Embryonic facial prominence (tissue), 1 donor: ENCODE measurements around the gene IRF2BP1.

ENCODE experiments used
- DNase-seq: peaks from one replicate; pipeline ENCODE4 v3.0.0-alpha.2; 2016; ENCODE audit errors: extremely low spot score

Gene IRF2BP1

GRCh38 chr19:45885556-45886426 lies at the start of gene IRF2BP1:
Gene IRF2BP1 (minus strand): TSS chr19:45886141. CDS start chr19:45885774, 367 bp downstream.
- DNase-seq: peak; percentile 92

- no peak for DNase-seq
Observed at GRCh38 chr19:45935267-45935666, 49.3 kb upstream of the IRF2BP1 start.

GRCh38 chr19:45934551-45935230 lies 48.8 kb upstream of the IRF2BP1 start:
- DNase-seq: no peak

- no peak for DNase-seq
Observed at GRCh38 chr19:45933759-45934158, 47.8 kb upstream of the IRF2BP1 start.

GRCh38 chr19:45931055-45931454 lies 45.1 kb upstream of the IRF2BP1 start:
- DNase-seq: no peak

GRCh38 chr19:45929247-45929646 lies 43.3 kb upstream of the IRF2BP1 start:
- DNase-seq: no peak

- peak; percentile 62 for DNase-seq
Observed at GRCh38 chr19:45927565-45928261, 41.8 kb upstream of the IRF2BP1 start.

- no peak for DNase-seq
Observed at GRCh38 chr19:45924891-45925447, 39.0 kb upstream of the IRF2BP1 start.

GRCh38 chr19:45922281-45922680 lies 36.3 kb upstream of the IRF2BP1 start:
- DNase-seq: no peak

- DNase-seq: no peak
Observed at GRCh38 chr19:45920458-45920857, 34.5 kb upstream of the IRF2BP1 start.

- no peak for DNase-seq
Observed at GRCh38 chr19:45919678-45920077, 33.7 kb upstream of the IRF2BP1 start.

- DNase-seq: no peak
Observed at GRCh38 chr19:45918721-45919120, 32.8 kb upstream of the IRF2BP1 start.

GRCh38 chr19:45917421-45918091 lies 31.6 kb upstream of the IRF2BP1 start:
- no peak for DNase-seq

GRCh38 chr19:45913874-45914830 lies 28.2 kb upstream of the IRF2BP1 start, which contains the start of gene NANOS2:
Gene NANOS2 (minus strand): TSS chr19:45914778. CDS start chr19:45914693, 85 bp downstream.
- DNase-seq: no peak

- DNase-seq: no peak
Observed at GRCh38 chr19:45911291-45911690, 25.4 kb upstream of the IRF2BP1 start.

- no peak for DNase-seq
Observed at GRCh38 chr19:45908956-45909355, 23.0 kb upstream of the IRF2BP1 start.

- DNase-seq: no peak
Observed at GRCh38 chr19:45906221-45906620, 20.3 kb upstream of the IRF2BP1 start.

- DNase-seq: no peak
Observed at GRCh38 chr19:45905011-45905410, 19.1 kb upstream of the IRF2BP1 start.

- DNase-seq: peak; percentile 93
Observed at GRCh38 chr19:45902651-45903625, 17.0 kb upstream of the IRF2BP1 start.
